ENCODE measurements around the gene ITPR1.

Gene ITPR1

GRCh38 chr3:4505688-4506558, 12.8 kb downstream of the ITPR1 start:
- TF ChIP-seq NFRKB (IDR thresholded peaks at IDR 0.05) (no peak), FOXM1 (IDR thresholded peaks at IDR 0.05; ENCODE audit: borderline replicate concordance) (no peak), L3MBTL2 (conservative IDR thresholded peaks at IDR 0.05) (no peak), FOXK2 (IDR thresholded peaks at IDR 0.05) (no peak), ELF4 (IDR thresholded peaks at IDR 0.05) (no peak), HDGF (IDR thresholded peaks at IDR 0.05; ENCODE audit: borderline replicate concordance) (no peak)
- TF ChIP-seq, protein P1, sequence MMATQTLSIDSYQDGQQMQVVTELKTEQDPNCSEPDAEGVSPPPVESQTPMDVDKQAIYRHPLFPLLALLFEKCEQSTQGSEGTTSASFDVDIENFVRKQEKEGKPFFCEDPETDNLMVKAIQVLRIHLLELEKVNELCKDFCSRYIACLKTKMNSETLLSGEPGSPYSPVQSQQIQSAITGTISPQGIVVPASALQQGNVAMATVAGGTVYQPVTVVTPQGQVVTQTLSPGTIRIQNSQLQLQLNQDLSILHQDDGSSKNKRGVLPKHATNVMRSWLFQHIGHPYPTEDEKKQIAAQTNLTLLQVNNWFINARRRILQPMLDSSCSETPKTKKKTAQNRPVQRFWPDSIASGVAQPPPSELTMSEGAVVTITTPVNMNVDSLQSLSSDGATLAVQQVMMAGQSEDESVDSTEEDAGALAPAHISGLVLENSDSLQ (IDR thresholded peaks at IDR 0.05), result no peak
- POLR2A ChIA-PET, result no interaction called here
- CTCF ChIA-PET, result no interaction called here
- DNase-seq (ENCODE audit: extremely low spot score), result no peak

DNA sequence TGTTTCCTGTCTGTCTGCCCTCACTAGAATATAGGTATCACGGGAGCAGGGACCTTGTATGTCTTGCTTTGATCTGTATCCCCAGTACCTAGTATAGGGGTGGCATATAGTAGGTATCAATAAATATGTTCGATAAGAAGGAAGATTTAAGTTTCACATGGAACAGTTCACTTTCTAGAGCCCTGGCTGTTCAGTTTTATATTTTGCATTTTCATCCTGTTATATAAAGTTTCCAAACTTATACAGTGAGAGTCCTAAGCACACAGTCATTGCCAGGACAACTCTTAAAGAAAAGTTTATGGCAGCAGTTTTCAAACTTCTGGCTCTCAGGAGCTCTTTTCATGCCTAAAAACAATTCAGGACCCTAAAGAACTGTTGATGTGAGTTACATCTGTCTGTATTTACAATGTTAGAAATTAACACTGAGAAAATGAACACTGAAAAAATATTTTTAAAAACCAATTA, 13.4 kb downstream of the ITPR1 start:
- no peak for DNase-seq (ENCODE audit: extremely low spot score)
- POLR2A ChIA-PET, result no interaction called here
- CTCF ChIA-PET, result interaction anchor here (1.1 kb wide), 1 partner anchor 9 kb away, joined by 3 read pairs; no protein-coding TSS in a partner anchor
- TF ChIP-seq SP1 (IDR thresholded peaks at IDR 0.05) (no peak), ELF4 (IDR thresholded peaks at IDR 0.05) (no peak), ARNT (IDR thresholded peaks at IDR 0.05) (no peak), FOXA1 (IDR thresholded peaks at IDR 0.05) (no peak), NFRKB (IDR thresholded peaks at IDR 0.05) (no peak), BHLHE40 (IDR thresholded peaks at IDR 0.05; ENCODE audit: borderline replicate concordance) (no peak), HDGF (IDR thresholded peaks at IDR 0.05; ENCODE audit: borderline replicate concordance) (no peak), CTBP1 (IDR thresholded peaks at IDR 0.05; ENCODE audit: borderline replicate concordance) (no peak), TARDBP (IDR thresholded peaks at IDR 0.05) (no peak), ZNF384 (IDR thresholded peaks at IDR 0.05) (no peak), FOXM1 (IDR thresholded peaks at IDR 0.05; ENCODE audit: borderline replicate concordance) (no peak), FOXK2 (IDR thresholded peaks at IDR 0.05) (no peak), LEF1 (IDR thresholded peaks at IDR 0.05; ENCODE audit: borderline replicate concordance) (no peak), SUZ12 (IDR thresholded peaks at IDR 0.05) (no peak), L3MBTL2 (conservative IDR thresholded peaks at IDR 0.05) (no peak)
- TF ChIP-seq, protein P1 (IDR thresholded peaks at IDR 0.05), result no peak

GRCh38 chr3:4507024-4507596, 14.0 kb downstream of the ITPR1 start:
- ChIA-PET POLR2A (interaction anchor here (2.1 kb wide), 1 partner anchor 14 kb away, joined by 7 read pairs; the partner anchor contains the start of gene ITPR1), CTCF (interaction anchor here (1.1 kb wide), 1 partner anchor 9 kb away, joined by 3 read pairs; no protein-coding TSS in a partner anchor)
- TF ChIP-seq NFRKB (IDR thresholded peaks at IDR 0.05) (no peak), L3MBTL2 (conservative IDR thresholded peaks at IDR 0.05) (no peak)
- no peak for DNase-seq (ENCODE audit: extremely low spot score)

DNA sequence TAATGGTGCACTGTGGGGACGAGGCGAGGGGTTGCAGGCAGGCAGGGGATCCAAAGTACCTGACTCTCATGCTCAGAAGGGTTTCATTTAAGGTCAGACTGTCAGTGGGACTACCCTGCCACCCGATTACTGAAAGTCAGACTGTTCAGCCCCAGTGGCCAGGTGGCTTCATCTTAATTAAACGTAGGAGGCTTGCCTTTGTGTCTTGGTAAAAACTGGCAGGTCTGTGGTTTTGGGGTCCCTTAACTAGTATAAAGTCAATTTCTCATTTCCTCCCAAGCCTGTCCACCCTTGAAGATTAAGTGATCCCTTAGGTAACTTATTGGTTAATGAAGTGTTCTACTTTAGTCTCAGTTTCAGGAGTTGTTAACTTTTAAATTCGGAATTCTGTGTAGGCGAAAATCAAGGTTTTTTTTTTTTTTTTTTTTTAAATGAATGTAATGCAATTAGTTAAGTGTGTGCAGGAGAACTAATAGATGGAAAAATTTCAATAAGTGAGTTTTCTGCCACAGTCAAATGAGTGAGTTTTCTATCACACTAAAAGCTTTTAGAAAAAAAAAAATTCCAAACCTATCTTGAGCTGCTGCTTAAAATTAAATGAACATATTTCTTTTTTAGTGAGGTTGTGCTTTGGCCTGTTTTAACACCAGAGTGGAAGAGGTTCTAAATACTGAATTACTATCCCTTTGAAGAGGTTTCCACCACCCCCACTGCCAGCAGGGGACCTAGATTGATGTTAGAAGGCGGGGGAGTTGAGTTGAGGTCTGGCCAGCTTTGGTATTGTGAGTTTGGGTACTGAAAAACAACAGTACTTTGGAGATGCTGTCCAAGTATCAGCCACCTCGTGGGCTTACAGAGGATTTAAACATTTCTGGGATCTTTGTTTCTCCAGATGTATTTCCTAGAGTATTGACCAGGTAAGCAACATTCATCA, 15.2 kb downstream of the ITPR1 start:
- CTCF ChIA-PET, result interaction anchor here (0.9 to 1.1 kb wide), 2 partner anchors 7 to 13 kb away, joined by 3 read pairs; no protein-coding TSS in a partner anchor
- DNase-seq (ENCODE audit: extremely low spot score), result no peak
- TF ChIP-seq SP1 (IDR thresholded peaks at IDR 0.05) (no peak), NFRKB (IDR thresholded peaks at IDR 0.05) (no peak), FOXA1 (IDR thresholded peaks at IDR 0.05) (no peak), L3MBTL2 (conservative IDR thresholded peaks at IDR 0.05) (no peak)
- TF ChIP-seq, protein P1 (IDR thresholded peaks at IDR 0.05), result no peak
- POLR2A ChIA-PET, result interaction anchor here (2.1 kb wide), 1 partner anchor 15 kb away, joined by 7 read pairs; the partner anchor contains the start of gene ITPR1

DNA sequence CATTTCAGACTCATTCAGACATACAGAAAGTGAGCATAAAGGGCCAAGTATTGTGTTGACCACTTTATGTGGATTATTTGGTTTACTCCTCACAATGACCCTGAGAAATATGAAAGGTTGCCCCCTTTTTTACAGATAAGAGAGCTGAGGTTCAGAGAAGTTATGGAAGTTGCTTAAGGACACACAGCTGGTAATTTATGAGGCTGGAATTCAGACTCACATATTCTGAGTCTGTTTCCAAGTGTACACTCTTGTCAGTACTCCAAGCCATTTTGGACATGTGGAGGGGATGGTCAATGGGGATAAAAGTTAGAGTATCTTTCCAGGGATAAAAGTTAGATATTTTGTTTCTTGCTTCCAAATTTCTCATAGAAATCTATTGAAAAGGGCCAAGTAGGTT, 15.9 kb downstream of the ITPR1 start:
- POLR2A ChIA-PET, result interaction anchor here (2.1 kb wide), 1 partner anchor 16 kb away, joined by 7 read pairs; the partner anchor contains the start of gene ITPR1
- TF ChIP-seq ELF4 (IDR thresholded peaks at IDR 0.05) (no peak), TARDBP (IDR thresholded peaks at IDR 0.05) (no peak), CTBP1 (IDR thresholded peaks at IDR 0.05; ENCODE audit: borderline replicate concordance) (no peak), FOXK2 (IDR thresholded peaks at IDR 0.05) (no peak), FOXM1 (IDR thresholded peaks at IDR 0.05; ENCODE audit: borderline replicate concordance) (no peak)
- DNase-seq (ENCODE audit: extremely low spot score), result no peak
- CTCF ChIA-PET, result interaction anchor here (0.9 kb wide), 1 partner anchor 14 kb away, joined by 3 read pairs; no protein-coding TSS in a partner anchor

All from HEK293T (cell line).